GM21381 (cell line): ENCODE results near the gene PTGES2.

Experiments
- ATAC-seq: cut with Tn5 transposase; IDR thresholded peaks from one replicate; pipeline ENCODE4 v1.9.1; 2021; ENCODE audit warnings: mild to moderate bottlenecking, moderate library complexity; ENCODE audit not compliant: unreplicated experiment

Gene PTGES2

DNA sequence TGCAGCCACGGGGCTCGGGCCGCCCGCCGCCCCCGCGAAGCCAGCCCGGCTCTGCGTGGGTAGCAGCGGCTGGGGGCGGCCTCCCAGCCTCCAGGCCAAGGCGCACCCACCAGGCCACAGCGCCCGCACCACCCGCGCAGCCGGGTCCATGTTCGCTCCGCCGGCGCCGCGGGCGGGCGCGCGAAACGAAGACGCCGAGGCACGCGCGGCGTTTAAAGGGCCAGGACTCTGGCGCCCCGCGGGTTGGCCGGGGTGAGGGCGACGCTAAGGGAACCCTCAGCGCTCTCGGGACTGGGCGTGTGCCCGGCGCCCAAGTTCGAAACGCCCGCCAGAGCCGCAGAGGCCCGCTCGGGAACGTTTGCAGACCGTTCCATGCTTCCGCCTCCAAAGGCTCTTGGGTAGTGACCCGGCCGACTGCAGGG is at the start of gene PTGES2:
Gene PTGES2 (minus strand): TSS at position 162 of the 422 bp plus-strand sequence. CDS start 12 bp downstream, at position 150.
- ATAC-seq: peak; percentile 57

DNA sequence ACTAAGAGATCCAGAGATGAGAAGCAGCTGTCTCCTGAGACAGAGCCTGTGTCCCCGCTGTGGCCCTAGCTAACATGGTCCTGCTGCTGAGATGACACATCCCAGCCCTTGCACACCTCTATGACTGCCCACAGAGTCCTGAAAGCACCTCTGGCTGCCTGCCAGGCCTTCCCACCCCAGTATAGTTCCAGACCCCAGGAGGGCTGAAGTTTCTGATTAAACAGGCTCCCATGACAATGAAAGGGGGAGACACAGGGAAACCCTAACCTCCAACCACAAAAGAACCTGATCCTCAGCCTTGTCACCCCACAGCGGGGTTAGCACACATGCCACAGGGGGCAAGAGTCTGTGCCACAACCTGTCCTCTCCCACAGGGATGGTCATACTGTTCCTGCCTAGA is 48.2 kb upstream of the PTGES2 start:
- no peak for ATAC-seq

DNA sequence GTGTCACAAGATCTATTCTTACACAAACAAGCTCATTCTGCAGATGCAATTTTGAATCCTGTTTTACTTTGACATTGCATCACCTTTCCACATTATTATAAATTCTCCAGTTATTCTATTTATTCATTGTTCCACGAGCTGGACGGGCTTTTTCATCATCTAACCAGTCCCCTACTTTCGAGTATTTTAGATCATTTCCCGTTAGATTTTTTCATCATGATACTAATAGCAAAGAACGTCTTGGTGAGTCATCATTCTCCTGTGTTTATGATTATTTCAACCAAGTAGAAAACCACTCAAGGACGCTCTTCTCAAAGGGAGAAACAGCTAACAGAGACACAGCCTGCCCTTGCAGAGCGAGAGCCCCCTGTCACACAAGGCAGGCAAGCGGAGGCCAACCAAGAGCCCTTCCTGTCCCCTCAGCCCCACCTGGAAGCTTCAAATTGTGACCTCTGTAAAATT is 47.6 kb upstream of the PTGES2 start:
- no peak for ATAC-seq

DNA sequence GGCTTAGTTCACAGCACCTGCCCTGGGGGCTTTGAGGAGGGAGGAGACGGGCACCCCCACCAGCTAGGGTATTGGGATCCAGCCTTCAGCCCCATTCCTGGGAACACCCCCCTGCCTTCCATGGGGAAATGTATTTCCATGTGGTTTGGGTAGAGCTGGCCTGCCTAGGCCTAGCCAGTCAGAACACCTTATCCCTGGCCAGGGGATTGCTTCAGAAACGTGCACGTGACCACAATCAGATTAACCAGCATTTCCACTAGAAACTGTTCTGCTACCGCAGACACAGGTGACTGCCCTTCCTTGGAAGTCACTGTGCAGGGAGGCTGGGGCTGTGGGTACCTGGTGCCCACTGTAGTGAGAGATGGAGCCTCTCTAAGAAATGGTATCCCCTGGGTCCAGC is 46.5 kb upstream of the PTGES2 start:
- ATAC-seq: no peak

DNA sequence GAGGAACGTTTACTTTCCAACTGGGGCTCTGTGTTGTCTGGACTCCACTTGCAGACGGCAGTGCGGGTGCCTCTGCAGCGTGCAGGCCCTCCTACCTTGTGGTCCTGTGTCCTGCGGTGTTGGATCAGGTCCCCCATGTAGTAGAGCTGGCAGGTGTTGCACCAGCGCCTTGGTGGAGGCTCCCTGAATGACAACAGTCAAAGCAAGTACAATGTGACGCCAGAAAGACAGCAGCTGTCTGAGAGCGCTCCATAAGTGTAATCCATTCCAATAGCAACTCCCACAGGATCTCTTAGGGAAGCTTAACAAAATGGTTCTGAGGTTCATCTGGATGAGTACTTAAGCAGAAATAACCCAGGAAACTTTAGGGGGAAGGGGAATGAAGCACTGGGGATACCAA is 42.4 kb upstream of the PTGES2 start:
- no peak for ATAC-seq

DNA sequence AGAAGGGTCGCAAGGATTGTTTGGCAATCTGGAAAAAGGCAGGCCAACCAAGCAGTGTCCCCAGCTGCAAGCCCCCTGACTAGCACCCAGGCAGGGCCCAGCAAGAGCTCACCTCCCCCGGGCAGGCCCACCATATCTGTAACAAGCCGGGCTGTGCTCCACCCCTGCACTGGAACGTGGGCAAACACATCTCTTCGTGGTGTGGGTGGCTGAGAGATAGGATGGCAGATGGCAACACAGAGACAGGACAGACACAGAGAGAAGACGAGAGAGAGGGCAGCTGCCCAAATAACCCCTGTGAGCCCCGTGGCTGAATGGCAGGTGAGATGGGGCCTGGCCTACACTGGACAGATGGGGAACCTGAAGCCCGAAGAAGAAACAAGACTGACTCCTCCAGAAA is 42.0 kb upstream of the PTGES2 start:
- no peak for ATAC-seq

DNA sequence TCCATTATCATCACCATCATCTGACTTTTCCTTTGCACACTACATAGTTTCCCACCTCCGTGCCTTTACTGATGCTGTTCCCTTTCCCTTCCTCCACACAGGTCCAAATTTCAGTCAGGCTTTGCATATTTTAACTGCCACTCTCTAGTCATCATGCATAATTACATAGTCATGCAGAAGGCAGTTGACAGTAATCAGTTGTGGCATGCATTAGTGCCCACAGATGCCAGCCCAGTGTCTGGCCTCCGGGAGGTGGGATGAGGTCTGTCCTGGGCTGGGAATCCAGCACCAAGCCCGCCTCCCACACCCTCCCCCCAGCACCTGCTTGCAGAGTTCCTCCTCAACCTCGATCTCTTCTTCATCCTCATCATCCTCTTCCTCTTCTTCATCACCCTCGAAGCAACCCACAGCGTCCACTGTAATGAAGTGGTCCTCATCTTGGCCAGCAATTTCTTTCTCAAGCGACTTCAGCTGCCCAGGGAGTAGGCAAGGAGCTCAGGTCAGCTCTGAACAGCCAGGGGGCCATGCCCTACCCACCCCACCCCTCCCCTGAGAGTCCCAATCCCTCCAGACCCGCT is 41.3 kb upstream of the PTGES2 start:
- no peak for ATAC-seq

DNA sequence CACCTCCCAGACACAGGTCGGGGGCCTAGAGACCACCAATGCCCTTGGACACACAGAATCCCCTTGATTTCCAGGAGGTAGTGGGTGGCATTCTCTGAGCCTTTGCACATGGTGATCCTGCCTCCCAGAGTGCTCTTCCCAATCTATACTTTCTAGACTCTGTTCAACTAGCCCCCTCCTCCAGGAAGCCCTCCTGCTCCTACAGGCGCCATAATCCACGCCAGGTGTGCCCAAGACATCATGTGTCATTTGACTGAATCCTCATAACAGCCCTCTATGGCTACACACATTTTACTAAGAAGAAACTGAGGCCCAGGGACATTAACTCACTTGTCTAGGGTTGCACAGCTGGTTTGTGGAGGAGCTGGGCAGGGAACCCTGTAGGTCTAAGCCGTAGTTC is 39.7 kb upstream of the PTGES2 start:
- no peak for ATAC-seq

DNA sequence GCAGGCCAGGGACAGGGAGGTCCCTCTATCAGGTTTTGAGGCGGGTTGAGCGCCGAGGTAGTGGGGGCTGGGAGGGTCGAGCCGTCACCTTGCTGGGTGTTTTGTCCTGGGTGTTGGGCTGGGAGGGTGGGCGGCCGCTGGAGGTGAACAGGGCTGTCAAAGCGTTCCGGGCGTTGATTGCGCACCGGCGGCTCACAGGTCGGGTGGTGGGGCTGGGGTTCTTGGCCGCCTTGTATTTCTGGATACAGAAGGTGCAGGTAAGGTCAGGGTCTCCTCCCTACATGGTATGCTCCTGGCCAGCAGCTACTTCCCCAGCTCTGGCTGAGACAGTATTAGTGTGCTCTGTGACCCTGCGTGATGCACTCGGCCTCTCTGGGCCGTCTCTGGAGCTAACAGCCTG is 38.6 kb upstream of the PTGES2 start:
- no peak for ATAC-seq

DNA sequence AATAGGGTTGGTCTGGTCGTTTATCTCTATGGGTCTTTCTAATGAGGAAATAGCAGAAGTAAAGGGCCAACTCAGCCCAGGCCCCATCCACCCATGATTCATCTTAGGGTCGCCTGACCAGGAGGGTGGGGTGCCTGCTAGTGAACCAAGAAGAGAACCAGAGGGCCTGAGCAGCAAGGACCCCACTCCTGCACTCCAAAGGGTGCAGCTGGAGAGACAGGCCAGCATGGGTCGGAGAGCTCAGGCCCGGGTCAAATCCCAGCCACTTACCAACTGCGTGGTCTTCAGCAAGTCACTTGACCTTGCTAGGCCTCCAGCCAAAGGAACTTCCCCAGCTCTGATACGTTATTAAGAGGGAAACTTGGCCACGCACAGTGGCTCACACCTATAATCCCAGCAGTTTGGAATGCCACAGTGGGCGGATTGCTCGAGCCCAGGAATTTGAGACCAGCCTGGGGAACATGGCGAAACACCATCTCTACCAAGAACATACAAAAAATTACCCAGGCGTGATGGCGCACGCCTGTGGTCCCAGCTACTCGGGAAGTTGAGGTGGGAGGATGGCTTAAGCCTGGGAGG is 36.9 kb upstream of the PTGES2 start:
- no peak for ATAC-seq

DNA sequence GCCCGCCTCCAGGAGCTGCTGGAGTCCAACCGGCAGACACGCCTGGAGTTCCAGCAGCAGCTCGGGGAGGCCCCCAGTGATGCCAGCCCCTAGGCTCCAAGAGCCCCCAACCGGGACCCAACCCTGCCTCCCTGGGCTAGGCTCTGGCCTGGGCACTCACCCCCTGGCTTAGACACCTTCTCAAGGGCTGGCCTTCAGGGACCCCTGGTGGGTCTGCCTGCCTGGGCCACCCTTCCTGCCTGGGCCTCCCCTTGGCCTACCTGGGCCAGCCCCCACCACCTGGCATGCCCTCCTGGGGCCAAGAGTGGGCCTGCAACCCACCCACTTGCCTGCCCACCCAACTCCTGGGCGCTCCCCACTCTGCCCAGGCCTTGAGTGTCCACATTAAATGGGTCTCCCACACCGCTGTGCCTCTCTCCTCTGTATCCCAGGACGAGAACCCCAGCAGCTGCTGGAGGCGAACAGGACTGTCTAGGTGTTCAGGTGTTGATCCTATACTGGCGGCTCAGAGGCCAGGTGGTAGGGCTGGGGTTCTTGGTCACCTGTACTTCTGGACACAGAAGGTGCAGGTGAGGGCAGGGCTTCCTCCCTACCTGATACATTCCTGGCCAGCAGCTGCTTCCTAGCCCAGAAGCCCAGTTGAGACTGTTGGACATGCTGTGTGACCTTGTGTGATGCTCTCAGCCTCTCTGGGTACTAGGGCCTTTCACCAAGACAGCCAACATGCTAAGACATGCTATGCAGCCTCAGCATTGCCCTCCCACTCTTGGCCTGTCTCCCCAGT is 36.2 kb upstream of the PTGES2 start:
- ATAC-seq: no peak

DNA sequence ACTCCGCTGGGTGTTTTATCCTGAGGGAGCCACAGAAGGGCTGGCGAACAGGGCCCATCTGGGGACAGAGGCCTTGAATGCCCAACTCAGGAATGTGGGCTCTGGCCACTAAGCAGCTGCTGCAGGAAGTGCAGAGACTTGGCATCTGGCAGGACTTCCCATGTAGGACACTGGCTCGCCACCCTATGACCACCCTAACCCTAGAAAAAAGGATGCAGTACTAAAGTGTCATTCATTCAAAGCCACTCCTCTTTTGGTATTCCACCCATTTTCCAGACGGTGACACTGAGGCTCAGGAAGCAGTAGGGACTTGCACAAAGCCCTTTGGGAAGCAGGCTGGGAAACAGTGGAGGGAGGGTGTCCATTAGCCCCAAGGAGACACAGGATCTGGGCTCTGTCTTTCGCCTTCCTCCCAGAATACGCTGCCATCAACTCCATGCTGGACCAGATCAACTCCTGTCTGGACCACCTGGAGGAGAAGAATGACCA is 35.5 kb upstream of the PTGES2 start:
- no peak for ATAC-seq

DNA sequence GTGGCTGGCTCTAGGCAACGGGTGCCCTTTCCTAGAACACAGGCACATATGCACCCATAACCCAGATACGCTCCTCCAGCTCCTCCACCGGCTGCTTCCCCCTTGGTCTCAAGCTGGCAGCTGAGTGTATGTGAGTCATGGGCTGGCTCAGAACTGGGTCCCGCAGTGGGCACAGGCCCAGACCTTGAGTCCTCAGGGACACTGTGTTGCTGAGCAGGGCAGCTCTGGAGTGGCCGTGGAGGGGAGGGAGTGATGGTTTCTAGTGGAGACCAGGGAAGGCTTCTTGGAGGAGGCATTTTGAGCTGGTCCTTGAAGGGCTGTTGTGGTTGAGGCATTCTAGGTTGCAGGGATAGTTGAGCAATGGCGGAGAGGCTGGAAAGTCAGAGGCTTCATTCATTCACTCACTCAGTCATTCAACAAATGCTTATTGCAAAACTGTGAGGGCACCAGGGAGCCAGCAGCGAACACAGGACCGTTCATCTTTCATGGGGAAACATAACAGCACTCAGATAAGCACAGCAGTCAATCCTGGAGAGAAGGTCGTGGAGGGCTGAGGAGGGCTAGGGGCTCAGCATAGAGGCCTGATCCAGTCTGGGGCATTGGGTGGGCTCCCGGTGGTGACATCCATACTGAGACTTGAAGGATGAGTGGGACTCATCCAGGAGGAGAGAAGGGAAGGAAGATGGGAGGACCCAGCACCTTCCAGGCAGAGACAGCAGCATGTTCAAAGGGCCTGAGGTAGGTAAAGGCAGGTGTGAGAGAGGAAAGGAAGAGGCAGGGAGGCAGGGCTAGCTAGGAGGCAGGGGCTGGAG is 34.9 kb upstream of the PTGES2 start:
- no peak for ATAC-seq

DNA sequence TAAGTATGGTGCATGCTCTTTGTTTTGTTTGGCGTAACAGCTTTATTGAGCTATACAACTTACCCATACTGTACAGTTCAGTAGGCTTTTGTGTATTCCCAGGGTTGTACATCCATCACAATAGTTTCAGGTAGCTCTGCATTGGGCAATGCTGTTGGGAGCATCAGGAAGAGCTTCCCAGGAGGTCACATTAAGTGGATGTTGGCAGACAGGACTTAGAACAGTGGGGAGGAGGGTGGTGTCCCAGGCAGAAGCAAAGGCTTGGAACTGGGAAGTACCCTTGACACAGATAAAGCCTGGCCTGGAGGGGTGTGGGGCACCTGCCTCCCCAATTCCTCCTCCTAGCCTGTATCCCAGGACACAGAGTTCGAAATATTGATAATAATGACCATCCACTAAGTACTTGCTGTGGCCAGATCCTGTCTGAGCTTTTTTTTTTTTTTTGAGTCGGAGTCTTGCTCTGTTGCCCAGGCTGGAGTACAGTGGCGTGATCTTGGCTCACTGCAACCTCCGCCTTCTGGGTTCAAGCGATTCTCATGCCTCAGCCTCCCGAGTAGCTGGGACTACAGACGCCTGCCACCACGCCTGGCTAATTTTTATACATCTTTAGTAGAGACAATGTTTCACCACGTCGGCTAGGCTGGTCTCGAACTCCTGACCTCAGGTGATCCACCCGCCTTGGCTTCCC is 33.8 kb upstream of the PTGES2 start:
- no peak for ATAC-seq

DNA sequence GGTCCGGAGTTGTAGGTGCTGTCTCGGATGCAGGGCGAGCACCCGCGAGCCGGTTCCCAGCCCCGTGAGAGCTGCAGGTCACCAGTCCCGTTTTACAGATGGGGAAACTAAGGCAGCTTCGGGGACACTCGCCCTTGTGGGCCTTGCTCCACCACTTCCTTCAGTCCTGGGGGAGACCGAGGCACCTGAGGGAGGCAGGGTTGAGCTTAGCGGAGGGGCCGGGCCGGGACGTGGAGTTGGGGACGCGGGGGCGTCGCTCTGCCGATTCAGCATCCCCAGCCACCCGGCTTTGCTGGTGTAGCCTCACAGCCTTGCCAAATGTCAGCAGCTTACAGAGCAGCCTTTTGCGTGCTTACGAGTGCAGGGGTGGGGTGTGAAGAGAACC is 33.1 kb upstream of the PTGES2 start:
- peak; percentile 6 for ATAC-seq

DNA sequence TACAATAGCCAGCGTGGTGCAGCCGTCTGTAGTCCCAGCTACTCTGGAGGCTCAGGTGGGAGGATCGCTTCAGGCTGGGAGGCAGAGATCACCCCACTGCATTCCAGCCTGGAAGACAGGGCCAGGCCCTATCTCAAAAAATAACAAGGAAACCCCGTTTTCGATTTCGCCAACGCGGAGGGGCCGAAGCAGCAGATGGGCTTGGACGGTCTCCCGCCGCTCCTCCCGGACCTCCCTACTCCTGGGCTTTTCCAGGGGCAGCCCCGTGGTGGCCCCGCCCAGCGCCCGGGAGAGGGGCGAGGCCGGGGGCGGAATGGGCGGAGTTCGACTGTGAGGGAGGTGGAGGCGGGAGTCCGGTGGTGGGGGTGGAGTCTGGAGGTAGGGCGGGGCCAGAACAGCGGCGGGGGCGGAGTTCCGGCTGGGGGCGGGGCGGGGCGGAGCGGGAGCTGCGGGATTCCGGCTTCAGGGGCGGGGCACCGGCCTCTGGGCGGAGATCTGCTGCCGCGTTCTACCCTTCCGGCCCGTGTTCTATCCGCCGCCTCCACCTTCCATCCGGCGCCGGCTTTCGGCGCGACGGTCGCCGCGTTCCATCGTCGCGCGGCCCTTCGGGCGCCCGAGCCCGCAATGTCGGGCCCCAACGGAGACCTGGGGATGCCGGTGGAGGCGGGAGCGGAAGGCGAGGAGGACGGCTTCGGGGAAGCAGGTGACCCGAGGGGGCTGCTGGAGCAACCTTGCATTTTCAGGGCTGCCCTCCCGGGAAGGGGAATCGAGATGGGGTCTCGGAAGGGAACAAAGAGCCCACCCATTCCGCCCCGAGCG is 32.5 kb upstream of the PTGES2 start, which contains the start of gene BBLN:
Gene BBLN (plus strand): TSS at position 482 of the 819 bp plus-strand sequence. CDS start 143 bp downstream, at position 625.
- ATAC-seq: peak; percentile 72

DNA sequence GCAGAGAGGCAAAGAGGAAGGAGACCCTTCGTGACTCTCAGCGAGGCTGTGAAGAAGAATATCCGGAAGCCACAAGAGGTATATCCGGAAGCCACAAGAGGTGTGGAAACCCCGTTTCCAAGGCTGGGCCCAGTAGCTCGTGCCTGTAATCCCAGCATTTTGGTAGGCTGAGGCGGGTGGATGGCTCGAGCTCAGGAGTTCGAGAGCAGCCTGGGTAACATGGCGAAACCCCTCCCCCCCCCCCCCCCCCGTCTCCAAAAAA is 31.9 kb upstream of the PTGES2 start:
- ATAC-seq: peak; percentile 16

DNA sequence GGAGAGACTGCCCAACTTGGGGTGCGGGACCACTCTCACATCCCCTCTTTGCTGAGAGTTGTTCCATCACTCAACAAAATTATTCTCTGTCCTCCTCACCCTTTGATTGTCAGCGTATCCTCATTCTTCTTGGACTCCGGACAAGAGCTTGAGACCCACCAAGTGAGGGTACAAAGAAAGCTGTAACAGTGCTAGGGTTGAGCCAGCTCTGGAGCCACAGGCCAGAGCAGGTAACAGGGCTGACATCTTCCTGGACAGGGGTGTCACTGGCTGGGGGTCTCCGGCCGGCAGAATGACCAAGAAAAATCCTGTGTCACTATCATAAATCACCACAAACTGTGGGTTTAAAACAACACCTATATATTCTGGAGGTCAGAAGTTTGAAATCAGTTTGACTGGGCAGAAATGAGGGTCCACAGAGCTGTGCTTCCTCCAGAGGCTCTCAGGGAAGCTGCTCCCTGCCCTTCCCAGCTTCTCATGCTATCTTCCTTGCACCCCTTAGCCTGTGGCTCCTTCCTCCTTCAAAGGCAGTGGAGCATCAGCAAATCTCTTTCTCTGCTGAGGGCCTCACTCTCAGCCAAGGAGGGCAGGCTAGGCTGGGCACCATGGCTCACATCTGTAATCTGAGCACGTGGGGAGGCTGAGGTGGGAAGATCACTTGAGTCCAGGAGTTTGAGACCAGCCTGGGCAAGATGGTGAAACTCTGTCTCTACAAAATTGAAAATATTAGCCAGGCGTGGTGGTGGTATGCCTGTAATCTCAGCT is 28.4 kb upstream of the PTGES2 start:
- no peak for ATAC-seq
